Measurements from ENCODE around the gene ABCC5. TPM values are rescaled to one million over a fixed set of nuclear protein-coding genes. Genes with fewer than 3 reads are reported as not detected.

ABCC5 gene
- total and polyA plus RNA-seq, 2 of the 8 experiments (the other 6 are each of a cell fraction or from before 2014, with no cell fraction given) = 25.3 to 40.8 TPM

DNA sequence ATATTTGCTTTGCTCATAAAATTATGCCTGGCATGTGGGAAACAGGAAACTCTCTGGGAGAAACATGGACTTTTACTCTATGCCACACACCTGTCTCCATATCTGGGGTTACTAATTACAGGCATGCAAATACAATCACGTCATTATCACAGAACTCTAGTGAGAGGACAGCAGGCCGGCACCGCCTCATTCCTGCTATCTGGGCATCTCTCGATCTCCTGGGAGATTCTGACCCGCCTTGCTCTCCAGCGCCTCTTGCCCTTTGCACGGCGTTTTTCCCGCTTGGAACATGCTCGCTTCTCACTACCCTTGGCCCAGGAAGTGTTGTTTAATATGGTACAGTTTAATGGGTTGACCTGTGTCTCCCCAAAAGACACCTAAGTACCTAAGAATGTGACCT is 87.6 kb downstream of the ABCC5 start:
- Histone ChIP-seq H3K4ac (replicated peaks; ENCODE audit: insufficient read length, low read depth, low read length) (no peak overlapping the region), H3K79me2 (ENCODE audit: control insufficient read depth in 1 of 2, insufficient read depth in 2 of 2, low read length in 2 of 2) (no peaks in the 10 kb centered on the region), H2BK20ac (ENCODE audit: low read length) (no peak overlapping the region), H4K91ac (replicated peaks; ENCODE audit: insufficient read length, low read length) (no peak overlapping the region), H2AFZ (ENCODE audit: low read length) (no peak overlapping the region), H3K23me2 (ENCODE audit: low read depth, low read length) (no peaks in the 10 kb centered on the region), H2AK5ac (ENCODE audit: low read depth, low read length) (no peak overlapping the region), H3K18ac (ENCODE audit: extremely low read depth, low read length) (no peak overlapping the region), H2BK15ac (ENCODE audit: low read length) (no peak overlapping the region), H3K27ac (ENCODE audit: low read depth, low read length) (no peak overlapping the region), H3K9me3 (ENCODE audit: insufficient read depth in 2 of 2, low read depth in 1 of 2, low read length in 1 of 2) (no peaks in the 10 kb centered on the region), H2BK120ac (replicated peaks; ENCODE audit: low read depth, low read length) (no peak overlapping the region), H3K4me3 (ENCODE audit: extremely low read depth in 1 of 4, insufficient read depth in 2 of 4, low read depth in 3 of 4, low read length in 4 of 4) (no peak overlapping the region), H3K36me3 (ENCODE audit: control insufficient read depth in 2 of 4, insufficient read depth in 4 of 4, low read length in 3 of 4) (peaks cover 0 to 20% (median 6%) of the 10 kb centered on the region in 4 experiments; a peak in 6 of 8 replicates), H3K14ac (ENCODE audit: insufficient read length) (no peak overlapping the region), H2BK5ac (ENCODE audit: low read depth, low read length) (no peak overlapping the region), H3K9ac (replicated peaks in 1 of 4; ENCODE audit: extremely low read depth in 1 of 4, low read depth in 3 of 4, low read length in 3 of 4) (no peak overlapping the region), H3K79me1 (ENCODE audit: low read depth, low read length) (no peaks in the 10 kb centered on the region), H3K4me2 (ENCODE audit: insufficient read depth in 1 of 2, low read depth in 2 of 2, low read length in 2 of 2) (no peak overlapping the region), H4K8ac (ENCODE audit: extremely low read depth, insufficient read depth, low read length) (no peak overlapping the region), H4K20me1 (replicated peaks in 1 of 2; ENCODE audit: control insufficient read depth in 1 of 2, insufficient read depth in 2 of 2, low read length in 2 of 2) (no peaks in the 10 kb centered on the region), H3K27me3 (replicated peaks in 1 of 4; ENCODE audit: control insufficient read depth in 3 of 4, extremely low read depth in 1 of 4, insufficient read depth in 3 of 4, low read length in 3 of 4) (no peaks in the 10 kb centered on the region), H3K23ac (ENCODE audit: insufficient read length) (no peak overlapping the region), H4K5ac (ENCODE audit: insufficient read length, low read depth, low read length) (no peak overlapping the region), H3K4me1 (replicated peaks in 1 of 4; ENCODE audit: control insufficient read depth in 3 of 4, insufficient read depth in 4 of 4, low read length in 3 of 4) (no peaks in the 10 kb centered on the region), H2BK12ac (ENCODE audit: low read depth, low read length) (no peak overlapping the region), H3K56ac (replicated peaks; ENCODE audit: insufficient read length, low read depth, low read length) (no peak overlapping the region)
- CTCF ChIA-PET (ENCODE audit: partially characterized antibody) = interaction anchor here (1.0 kb wide), 1 partner anchor 56 kb away, joined by 3 read pairs; no protein-coding TSS in a partner anchor
- no peak for DNase-seq (ENCODE audit: low read depth in 1 of 2, low spot score in 2 of 2)
- POLR2A ChIA-PET (ENCODE audit: partially characterized antibody) = no interaction called here
- 99% methylated on average over 10 of the region's 10 CpGs; no CpG with 5 or more reads in 1 of the 2 experiments for WGBS, 2 experiments (ENCODE audit: extremely low coverage in 1 of 2, insufficient coverage in 1 of 2, insufficient read length in 1 of 2, insufficient replicate concordance in 2 of 2, low coverage in 1 of 2, low lambda C conversion rate in 2 of 2, missing lambda C conversion rate in 1 of 2)
- no peak for FAIRE-seq
- TF ChIP-seq GTF2F1 (IDR thresholded peaks at IDR 0.05; ENCODE audit: borderline replicate concordance, low read depth, low read length) (no peak), RXRA (IDR thresholded peaks at IDR 0.05; ENCODE audit: insufficient read depth, low read depth, low read length) (no peak), CBX5 (IDR thresholded peaks at IDR 0.05; ENCODE audit: low read depth, low read length) (no peak), RAD21 (IDR thresholded peaks at IDR 0.05 in 1 of 2, conservative IDR thresholded peaks at IDR 0.05 in 1 of 2; ENCODE audit: low read depth in 2 of 2, low read length in 2 of 2) (no peak), PHF8 (conservative IDR thresholded peaks at IDR 0.05; ENCODE audit: low read depth, low read length) (no peak), HDAC2 (IDR thresholded peaks at IDR 0.05; ENCODE audit: borderline replicate concordance in 1 of 2, low read depth in 2 of 2, low read length in 2 of 2) (no peak), EZH2 (IDR thresholded peaks at IDR 0.05; ENCODE audit: low read depth, low read length, severe bottlenecking) (no peak), SP2 (IDR thresholded peaks at IDR 0.05; ENCODE audit: low read length) (no peak), KDM4A (IDR thresholded peaks at IDR 0.05; ENCODE audit: low read depth, low read length, severe bottlenecking) (no peak), TBP (IDR thresholded peaks at IDR 0.05; ENCODE audit: low read depth, low read length) (no peak), RBBP5 (IDR thresholded peaks at IDR 0.05; ENCODE audit: borderline replicate concordance, low read depth, low read length) (no peak), SP4 (IDR thresholded peaks at IDR 0.05; ENCODE audit: low read length) (no peak), SAP30 (IDR thresholded peaks at IDR 0.05; ENCODE audit: insufficient read depth, insufficient replicate concordance, low read length) (no peak), GABPA (IDR thresholded peaks at IDR 0.05; ENCODE audit: borderline replicate concordance, insufficient read depth, low read length) (no peak)

Data from H1 (cell line).